Measurements from ENCODE around the gene PTGER1.

PTGER1 gene

GRCh38 chr19:14487370-14488125, 12.4 kb upstream of the PTGER1 start:
- Histone ChIP-seq H3K36me3 (peaks cover 25 to 84% (median 37%) of the 10 kb centered on the region in 3 donors), H3K4me3 (no peak overlapping the region), H3K27me3 (no peaks in the 10 kb centered on the region), H3K9me3 (no peaks in the 10 kb centered on the region), H3K4me1 (no peaks in the 10 kb centered on the region), H3K27ac (no peak overlapping the region)
- no peak for TF ChIP-seq CTCF (IDR thresholded peaks at IDR 0.05)
- intact Hi-C loops (cut with DNase I; ENCODE audit: low total_unique reads), result no loop called here
- no peak for DNase-seq

GRCh38 chr19:14482172-14482941, 7.2 kb upstream of the PTGER1 start:
- peaks cover 25 to 83% (median 47%) of the 10 kb centered on the region in 3 donors for H3K36me3 ChIP-seq
- no peak for TF ChIP-seq CTCF (IDR thresholded peaks at IDR 0.05)
- no peaks in the 10 kb centered on the region for H3K9me3 ChIP-seq
- H3K4me1 ChIP-seq, result no peaks in the 10 kb centered on the region
- H3K27me3 ChIP-seq, result no peaks in the 10 kb centered on the region
- H3K4me3 ChIP-seq, result no peak overlapping the region
- no peak overlapping the region for H3K27ac ChIP-seq
- no peak for DNase-seq
- intact Hi-C loops (cut with DNase I; ENCODE audit: low total_unique reads), result no loop called here

GRCh38 chr19:14480700-14481079, 5.5 kb upstream of the PTGER1 start:
- no peak for TF ChIP-seq CTCF (IDR thresholded peaks at IDR 0.05)
- H3K9me3 ChIP-seq, result no peaks in the 10 kb centered on the region
- intact Hi-C loops (cut with DNase I; ENCODE audit: low total_unique reads), result no loop called here
- peaks cover 0 to 3% of the 10 kb centered on the region in 2 donors for H3K27me3 ChIP-seq
- peaks cover 25 to 73% (median 48%) of the 10 kb centered on the region in 3 donors for H3K36me3 ChIP-seq
- H3K4me3 ChIP-seq, result no peak overlapping the region
- no peak for DNase-seq
- peaks cover under 1 to 9% (median 3%) of the 10 kb centered on the region in 4 donors for H3K4me1 ChIP-seq
- no peak overlapping the region for H3K27ac ChIP-seq

GRCh38 chr19:14479975-14480699, 5.0 kb upstream of the PTGER1 start:
- TF ChIP-seq CTCF (IDR thresholded peaks at IDR 0.05), result peak; percentile 67 to 79
- Histone ChIP-seq H3K4me1 (peaks cover 7 to 14% (median 9%) of the 10 kb centered on the region in 4 donors), H3K9me3 (no peaks in the 10 kb centered on the region), H3K4me3 (no peak overlapping the region), H3K27ac (no peak overlapping the region), H3K36me3 (peaks cover 25 to 67% (median 48%) of the 10 kb centered on the region in 3 donors), H3K27me3 (peaks cover 0 to 9% of the 10 kb centered on the region in 2 donors)
- no peak for DNase-seq
- intact Hi-C loops (cut with DNase I; ENCODE audit: low total_unique reads), result loop anchor here (10.0 kb wide), 1 partner anchor 335 kb away; no protein-coding TSS in a partner anchor

GRCh38 chr19:14479309-14479974, 4.3 kb upstream of the PTGER1 start:
- H3K36me3 ChIP-seq, result peaks cover 25 to 60% (median 48%) of the 10 kb centered on the region in 3 donors
- no peak for TF ChIP-seq CTCF (IDR thresholded peaks at IDR 0.05)
- H3K4me3 ChIP-seq, result no peak overlapping the region
- intact Hi-C loops (cut with DNase I; ENCODE audit: low total_unique reads), result loop anchor here (10.0 kb wide), 1 partner anchor 335 kb away; no protein-coding TSS in a partner anchor
- H3K27ac ChIP-seq, result no peak overlapping the region
- H3K9me3 ChIP-seq, result no peaks in the 10 kb centered on the region
- DNase-seq, result no peak
- H3K27me3 ChIP-seq, result peaks cover 0 to 16% of the 10 kb centered on the region in 2 donors
- H3K4me1 ChIP-seq, result peaks cover 7 to 21% (median 11%) of the 10 kb centered on the region in 4 donors

Measured in tibial artery (tissue), 4 donors.